Spleen (tissue), 11 donors: ENCODE measurements around the gene JMJD1C. TPM values are rescaled to one million over a fixed set of nuclear protein-coding genes. Genes with fewer than 3 reads are reported as not detected.

ENCODE experiments used
- DNase-seq: peaks from one replicate; pipeline ENCODE4 v3.0.0-alpha.2; 2020
- H3K27ac ChIP-seq, 8 donors: fragments of 200-600 bp; sonication (generic) in 7 of 8; 1 replicate in 4 of 8; 2 replicates in 4 of 8; pipeline versions ENCODE4 v1.5.0 to v1.8.0; 2016 to 2021; ENCODE audit warnings: inconsistent platforms in 4 of 8, mild to moderate bottlenecking in 4 of 8, moderate library complexity in 1 of 8
- H3K27me3 ChIP-seq, 7 donors: fragments of 200-600 bp; sonication (generic) in 6 of 7; replicated peaks in 1 of 7; 1 replicate in 4 of 7; 2 replicates in 3 of 7; pipeline versions ENCODE4 v1.5.0 to v1.8.0; 2016 to 2021; ENCODE audit warnings: inconsistent platforms in 3 of 7, mild to moderate bottlenecking in 1 of 7
- H3K36me3 ChIP-seq, 6 donors: fragments of 200-600 bp; sonication (generic) in 5 of 6; 1 replicate in 4 of 6; 2 replicates in 2 of 6; pipeline versions ENCODE4 v1.5.0 to v1.8.0; 2016 to 2021; ENCODE audit warnings: inconsistent platforms in 2 of 6
- H3K4me1 ChIP-seq, 6 donors: fragments of 200-600 bp; sonication (generic) in 5 of 6; 1 replicate in 3 of 6; 2 replicates in 3 of 6; pipeline versions ENCODE4 v1.5.0 to v1.8.0; 2016 to 2021; ENCODE audit warnings: inconsistent platforms in 3 of 6
- H3K4me3 ChIP-seq, 8 donors: fragments of 200-600 bp; sonication (generic) in 7 of 8; 1 replicate in 4 of 8; 2 replicates in 4 of 8; pipeline versions ENCODE4 v1.5.0 to v1.8.0; 2016 to 2021; ENCODE audit warnings: inconsistent platforms in 4 of 8, mild to moderate bottlenecking in 4 of 8, moderate library complexity in 2 of 8
- H3K9me3 ChIP-seq, 8 donors: fragments of 200-600 bp; sonication (generic) in 7 of 8; 1 replicate in 4 of 8; 2 replicates in 4 of 8; pipeline versions ENCODE4 v1.5.0 to v1.8.0; 2016 to 2021; ENCODE audit warnings: inconsistent platforms in 4 of 8
- CTCF ChIP-seq, 11 experiments: fragments of 200-600 bp in 7 of 11; fragments of 450-650 bp in 4 of 11; sonication (generic) in 4 of 11; IDR thresholded peaks in 8 of 11; conservative IDR thresholded peaks in 3 of 11; 1 replicate in 7 of 11; 2 replicates in 4 of 11; pipeline versions ENCODE4 v1.4.0 to v1.8.0; 2016 to 2021; ENCODE audit warnings: antibody characterized with exemption in 11 of 11, inconsistent platforms in 4 of 11, mild to moderate bottlenecking in 1 of 11
- POLR2A ChIP-seq, 3 donors: fragments of 450-650 bp; IDR thresholded peaks; one replicate each; pipeline ENCODE4 v1.5.1; 2017; ENCODE audit warnings: antibody characterized with exemption in 3 of 3, mild to moderate bottlenecking in 1 of 3
- POLR2AphosphoS5 ChIP-seq, 3 donors: sonication (generic); formaldehyde crosslinking; IDR thresholded peaks; one replicate each; pipeline ENCODE4 v1.5.1; 2017; ENCODE audit warnings: antibody characterized with exemption in 3 of 3
- WGBS, 5 donors: extraction: QIAGEN DNeasy Blood & Tissue Kit in 3 of 5; methylation state at CpG; one replicate each; pipeline versions ENCODE4 v1.1.5 to v1.1.7; 2013 to 2018; 5-methylcytosine and 5-hydroxymethylcytosine counted together
- intact Hi-C: fragments of 100-400 bp; cut with DNase I; formaldehyde crosslinking; loops from one replicate; pipeline ENCODE4 v1.15.0; 2023; ENCODE audit warnings: low total_unique reads
- polyA plus RNA-seq, 3 donors: library from polyadenylated mRNA; stranded (reverse); fragments of 200-250 nt; gene quantifications; one replicate each; pipeline ENCODE4 v1.2.1, GENCODE V29; 2013
- total RNA-seq, 7 donors: library from RNA; depleted of rRNA in 3 of 7; stranded (reverse); fragments of >200 nt in 3 of 7; fragmentation: NEBNext Ultra II Directional in 4 of 7; extraction: Animal tissue kit (Norgen Biotek cat#: 25700) in 4 of 7; gene quantifications; one replicate each; pipeline versions ENCODE4 v1.1.0 to v1.2.1, GENCODE V29; 2016 to 2021
- donor health status: healthy with polysubstance abuse.
- donor health status: DM: no; HTN: no; CAD: no; lungs with moderate emphysema.
- donor health status: DM: no; HTN: no; CAD: no.
- donor health status: Bipolar disorder and iron deficiency.
- donor health status: healthy.
- donor health status: DM: no; HTN: no; CAD: no.
- donor health status: DM: yes; HTN: yes; CAD: no.

Gene JMJD1C
- total and polyA plus RNA-seq, 10 donors = 54.3 to 272 (median 137) TPM

GRCh38 chr10:63241841-63242281 is 223.9 kb downstream of the JMJD1C start:
- H3K27me3 ChIP-seq = no peaks in the 10 kb centered on the region
- peaks cover 0 to 4% (median 0%) of the 10 kb centered on the region in 6 donors for H3K36me3 ChIP-seq
- DNase-seq = no peak
- TF ChIP-seq POLR2AphosphoS5 (IDR thresholded peaks at IDR 0.05) (no peak), CTCF (IDR thresholded peaks at IDR 0.05 in 8 of 11, conservative IDR thresholded peaks at IDR 0.05 in 3 of 11) (no peak), POLR2A (IDR thresholded peaks at IDR 0.05) (no peak)
- peaks cover 42 to 97% (median 76%) of the 10 kb centered on the region in 6 donors for H3K4me1 ChIP-seq
- peaks cover 0 to 3% (median 0%) of the 10 kb centered on the region in 8 donors for H3K9me3 ChIP-seq
- H3K4me3 ChIP-seq = peak overlapping the region in 2 of 8 donors; percentile 25 to 41
- intact Hi-C loops = no loop called here
- WGBS, 5 donors = 10 to 17% (median 13%) methylated on average over 2 of the region's 2 CpGs
- peak overlapping the region; percentile 23 to 88 (median 70) for H3K27ac ChIP-seq

GRCh38 chr10:63240807-63241206 is 225.0 kb downstream of the JMJD1C start:
- TF ChIP-seq POLR2A (IDR thresholded peaks at IDR 0.05) = no peak
- TF ChIP-seq CTCF (IDR thresholded peaks at IDR 0.05 in 8 of 11, conservative IDR thresholded peaks at IDR 0.05 in 3 of 11) = no peak
- TF ChIP-seq POLR2AphosphoS5 (IDR thresholded peaks at IDR 0.05) = no peak
- peaks cover 0 to 3% (median 0%) of the 10 kb centered on the region in 8 donors for H3K9me3 ChIP-seq
- H3K36me3 ChIP-seq = peaks cover 0 to 4% (median 0%) of the 10 kb centered on the region in 6 donors
- no peak overlapping the region for H3K4me3 ChIP-seq
- H3K27ac ChIP-seq = peak overlapping the region; percentile 23 to 88 (median 70)
- DNase-seq = no peak
- WGBS, 5 donors = 81 to 85% (median 83%) methylated on average over 6 of the region's 6 CpGs
- intact Hi-C loops = no loop called here
- peaks cover 45 to 97% (median 86%) of the 10 kb centered on the region in 6 donors for H3K4me1 ChIP-seq
- H3K27me3 ChIP-seq = no peaks in the 10 kb centered on the region

GRCh38 chr10:63238501-63238900 is 227.3 kb downstream of the JMJD1C start:
- no peak for DNase-seq
- WGBS, 5 donors = 78 to 93% (median 85%) methylated on average over 1 of the region's 1 CpG
- H3K4me3 ChIP-seq = no peak overlapping the region
- H3K27me3 ChIP-seq = no peaks in the 10 kb centered on the region
- TF ChIP-seq CTCF (IDR thresholded peaks at IDR 0.05 in 8 of 11, conservative IDR thresholded peaks at IDR 0.05 in 3 of 11) (no peak), POLR2AphosphoS5 (IDR thresholded peaks at IDR 0.05) (no peak), POLR2A (IDR thresholded peaks at IDR 0.05) (no peak)
- H3K4me1 ChIP-seq = peaks cover 50 to 100% (median 85%) of the 10 kb centered on the region in 6 donors
- intact Hi-C loops = no loop called here
- peak overlapping the region in 4 of 8 donors; percentile 37 to 88 (median 72) for H3K27ac ChIP-seq
- peaks cover 0 to 10% (median 0%) of the 10 kb centered on the region in 6 donors for H3K36me3 ChIP-seq
- no peaks in the 10 kb centered on the region for H3K9me3 ChIP-seq

GRCh38 chr10:63237396-63237795 is 228.4 kb downstream of the JMJD1C start:
- H3K4me3 ChIP-seq = peak overlapping the region in 1 of 8 donors; percentile 26
- H3K27ac ChIP-seq = peak overlapping the region in 7 of 8 donors; percentile 18 to 88 (median 77)
- no peaks in the 10 kb centered on the region for H3K27me3 ChIP-seq
- no peaks in the 10 kb centered on the region for H3K9me3 ChIP-seq
- TF ChIP-seq CTCF (IDR thresholded peaks at IDR 0.05 in 8 of 11, conservative IDR thresholded peaks at IDR 0.05 in 3 of 11) = no peak
- no peak for TF ChIP-seq POLR2AphosphoS5 (IDR thresholded peaks at IDR 0.05)
- no peak for TF ChIP-seq POLR2A (IDR thresholded peaks at IDR 0.05)
- no peak for DNase-seq
- peaks cover 0 to 10% (median 0%) of the 10 kb centered on the region in 6 donors for H3K36me3 ChIP-seq
- 88 to 92% (median 92%) methylated on average over 3 of the region's 3 CpGs for WGBS, 5 donors
- intact Hi-C loops = no loop called here
- peaks cover 46 to 100% (median 84%) of the 10 kb centered on the region in 6 donors for H3K4me1 ChIP-seq
